ENCODE results near the gene FUNDC1. TPM values are rescaled to one million over a fixed set of nuclear protein-coding genes. Genes with fewer than 3 reads are reported as not detected.

FUNDC1 gene
- polyA plus RNA-seq, 4 donors, result 9.2 to 17.0 (median 13.4) TPM

Other genes with a start within 250 kb of the FUNDC1 start
- 1 to 10 TPM in 1 of 4 donors, under 1 TPM in 2, not detected in 1; 0.54 to 3.7 (median 0.78) TPM for gene EFHC2, start 199.2 kb downstream of the FUNDC1 start, polyA plus RNA-seq

Measured in small intestine (tissue), 4 donors.